ENCODE data around the gene CLTC.

Gene CLTC

DNA sequence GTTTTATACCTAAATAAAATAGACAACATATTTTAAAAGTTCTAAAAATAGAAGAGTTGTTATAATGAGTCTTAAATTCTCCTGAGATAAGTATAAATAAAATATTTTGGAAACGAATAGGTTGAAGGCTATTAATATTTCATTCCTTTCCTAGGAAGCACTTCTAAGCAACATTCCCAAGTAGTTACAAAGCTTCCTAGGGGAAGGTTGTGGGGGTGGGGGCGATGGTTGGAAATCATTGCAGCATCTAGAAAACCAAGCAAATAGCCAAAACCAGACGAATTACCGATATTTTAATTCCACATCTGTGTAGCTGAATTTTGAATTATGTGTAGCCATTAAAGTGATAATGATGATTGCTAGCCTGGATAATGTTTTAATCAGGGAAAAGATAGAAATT is 60.6 kb downstream of the CLTC start:
- ATAC-seq = no peak
- H3K27ac Mint-ChIP-seq = no peak overlapping the region
- no peak for DNase-seq
- H3K4me3 Mint-ChIP-seq = no peak overlapping the region
- H3K9me3 Mint-ChIP-seq = no peaks in the 10 kb centered on the region
- peaks cover 2% of the 10 kb centered on the region for H3K4me1 Mint-ChIP-seq
- H3K27me3 Mint-ChIP-seq = no peaks in the 10 kb centered on the region
- H3K36me3 Mint-ChIP-seq (ENCODE audit: low read depth) = peaks cover 65% of the 10 kb centered on the region

DNA sequence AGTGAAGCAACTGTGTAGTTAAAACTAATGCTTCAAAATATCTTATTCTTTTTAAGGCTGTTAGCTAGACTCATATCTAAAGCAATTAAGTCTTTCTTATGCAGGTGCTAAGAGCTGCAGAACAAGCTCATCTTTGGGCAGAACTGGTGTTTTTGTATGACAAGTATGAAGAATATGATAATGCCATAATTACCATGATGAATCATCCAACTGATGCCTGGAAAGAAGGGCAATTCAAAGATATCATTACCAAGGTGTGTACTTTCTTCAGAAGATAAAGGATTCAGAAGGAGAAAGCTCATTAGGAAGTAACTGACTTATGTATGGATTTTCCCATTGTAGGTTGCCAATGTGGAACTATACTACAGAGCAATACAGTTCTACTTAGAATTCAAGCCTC is 63.6 kb downstream of the CLTC start:
- no peaks in the 10 kb centered on the region for H3K9me3 Mint-ChIP-seq
- ATAC-seq (no peak), DNase-seq (no peak)
- peaks cover 67% of the 10 kb centered on the region for H3K36me3 Mint-ChIP-seq (ENCODE audit: low read depth)
- H3K27me3 Mint-ChIP-seq = no peaks in the 10 kb centered on the region
- H3K27ac Mint-ChIP-seq = no peak overlapping the region
- H3K4me1 Mint-ChIP-seq = peaks cover 9% of the 10 kb centered on the region
- no peak overlapping the region for H3K4me3 Mint-ChIP-seq

DNA sequence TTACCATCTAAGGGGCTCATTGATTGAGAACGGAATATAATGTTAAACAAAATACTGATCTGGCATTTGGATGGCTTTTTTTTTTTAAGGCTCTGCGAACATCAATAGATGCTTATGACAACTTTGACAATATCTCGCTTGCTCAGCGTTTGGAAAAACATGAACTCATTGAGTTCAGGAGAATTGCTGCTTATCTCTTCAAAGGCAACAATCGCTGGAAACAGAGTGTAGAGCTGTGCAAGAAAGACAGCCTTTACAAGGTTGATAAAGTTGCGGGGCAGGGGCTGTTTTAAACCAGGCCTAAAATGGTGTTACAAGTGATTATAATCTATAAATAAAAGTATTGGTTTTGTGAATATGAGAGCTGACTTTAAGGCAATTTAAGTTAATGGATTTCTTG is 65.3 kb downstream of the CLTC start:
- peaks cover 9% of the 10 kb centered on the region for H3K4me1 Mint-ChIP-seq
- H3K9me3 Mint-ChIP-seq = no peaks in the 10 kb centered on the region
- no peaks in the 10 kb centered on the region for H3K27me3 Mint-ChIP-seq
- ATAC-seq = no peak
- no peak overlapping the region for H3K27ac Mint-ChIP-seq
- H3K4me3 Mint-ChIP-seq = no peak overlapping the region
- peaks cover 68% of the 10 kb centered on the region for H3K36me3 Mint-ChIP-seq (ENCODE audit: low read depth)
- DNase-seq = no peak

DNA sequence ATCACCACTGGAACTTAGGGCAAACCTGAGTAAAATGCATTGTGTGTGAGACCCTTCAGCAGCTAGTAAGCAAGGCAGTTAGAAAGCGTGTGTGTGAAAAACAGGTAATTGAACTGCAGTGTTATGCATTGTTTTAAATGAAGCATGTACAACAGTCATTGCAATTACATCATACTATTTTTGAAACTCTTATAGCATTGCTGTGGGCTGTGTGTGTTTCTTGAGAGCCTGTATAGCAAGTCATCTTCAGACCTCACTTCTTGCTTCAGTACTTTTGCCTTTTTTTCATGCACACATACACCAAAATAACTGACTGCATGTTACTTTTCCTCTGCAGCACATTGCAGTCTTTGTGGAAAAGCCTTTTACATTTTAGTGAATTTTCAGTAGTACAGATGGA is 68.3 kb downstream of the CLTC start:
- DNase-seq (no peak), ATAC-seq (no peak)
- Mint-ChIP-seq H3K27ac (peak overlapping the region; percentile 59), H3K36me3 (ENCODE audit: low read depth) (peaks cover 65% of the 10 kb centered on the region), H3K27me3 (no peaks in the 10 kb centered on the region), H3K4me1 (peaks cover 12% of the 10 kb centered on the region), H3K9me3 (no peaks in the 10 kb centered on the region), H3K4me3 (no peak overlapping the region)

DNA sequence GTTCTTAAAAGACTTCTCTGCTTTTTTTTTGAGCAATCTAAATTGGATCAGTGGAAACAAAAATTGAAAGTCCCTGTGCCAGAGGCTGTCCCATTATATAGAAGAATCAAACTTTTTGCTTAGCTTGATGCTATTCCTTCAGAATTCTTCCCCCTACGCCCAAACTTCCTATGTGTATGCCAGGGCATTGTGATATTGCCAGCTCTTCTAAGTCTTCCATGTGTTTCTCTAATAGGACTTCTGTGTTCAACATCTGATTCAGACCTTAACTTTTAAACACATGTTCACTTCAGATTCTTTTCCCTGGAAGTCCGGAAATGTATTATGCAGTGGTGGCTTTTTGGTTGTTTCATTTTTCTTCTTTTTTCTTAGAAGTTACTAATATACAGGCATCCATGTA is 68.8 kb downstream of the CLTC start:
- no peak overlapping the region for H3K4me3 Mint-ChIP-seq
- no peak for DNase-seq
- no peaks in the 10 kb centered on the region for H3K9me3 Mint-ChIP-seq
- no peak for ATAC-seq
- peaks cover 60% of the 10 kb centered on the region for H3K36me3 Mint-ChIP-seq (ENCODE audit: low read depth)
- no peaks in the 10 kb centered on the region for H3K27me3 Mint-ChIP-seq
- peak overlapping the region; percentile 59 for H3K27ac Mint-ChIP-seq
- peaks cover 10% of the 10 kb centered on the region for H3K4me1 Mint-ChIP-seq

DNA sequence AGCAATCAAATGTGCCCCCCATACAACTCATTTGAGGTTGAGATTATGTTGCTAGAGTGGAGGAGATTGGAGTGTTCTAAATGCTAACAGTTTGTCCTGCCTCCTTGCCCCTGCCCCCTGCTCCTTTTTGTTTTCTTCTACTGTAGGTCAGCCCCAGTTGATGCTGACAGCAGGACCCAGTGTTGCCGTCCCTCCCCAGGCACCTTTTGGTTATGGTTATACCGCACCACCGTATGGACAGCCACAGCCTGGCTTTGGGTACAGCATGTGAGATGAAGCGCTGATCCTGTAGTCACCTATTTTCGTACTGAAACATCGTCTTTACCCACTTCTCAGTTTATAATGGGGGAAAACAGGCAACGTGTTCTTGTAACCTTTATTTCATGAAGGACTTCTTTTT is 73.9 kb downstream of the CLTC start:
- H3K4me1 Mint-ChIP-seq = peaks cover 21% of the 10 kb centered on the region
- H3K4me3 Mint-ChIP-seq = no peak overlapping the region
- H3K9me3 Mint-ChIP-seq = no peaks in the 10 kb centered on the region
- no peak for DNase-seq
- H3K36me3 Mint-ChIP-seq (ENCODE audit: low read depth) = peaks cover 70% of the 10 kb centered on the region
- no peak overlapping the region for H3K27ac Mint-ChIP-seq
- no peaks in the 10 kb centered on the region for H3K27me3 Mint-ChIP-seq
- no peak for ATAC-seq

DNA sequence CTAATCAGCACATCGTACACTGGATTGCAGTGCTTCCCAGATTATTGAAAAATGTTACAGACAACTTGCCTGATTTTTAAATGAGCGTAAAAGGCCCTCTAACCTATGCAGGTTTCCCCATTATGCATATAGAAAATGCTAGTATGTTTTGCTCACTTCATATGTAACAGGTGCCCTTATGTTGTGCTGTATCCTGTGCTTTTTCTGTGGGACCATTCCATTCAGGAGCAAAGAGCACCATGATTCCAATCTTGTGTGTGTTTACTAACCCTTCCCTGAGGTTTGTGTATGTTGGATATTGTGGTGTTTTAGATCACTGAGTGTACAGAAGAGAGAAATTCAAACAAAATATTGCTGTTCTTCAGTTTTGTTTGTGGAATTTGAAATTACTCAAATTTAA is 74.6 kb downstream of the CLTC start:
- Mint-ChIP-seq H3K9me3 (no peaks in the 10 kb centered on the region), H3K4me1 (peaks cover 28% of the 10 kb centered on the region), H3K36me3 (ENCODE audit: low read depth) (peaks cover 73% of the 10 kb centered on the region), H3K27ac (peak overlapping the region; percentile 2), H3K4me3 (no peak overlapping the region), H3K27me3 (no peaks in the 10 kb centered on the region)
- no peak for ATAC-seq
- DNase-seq = no peak

DNA sequence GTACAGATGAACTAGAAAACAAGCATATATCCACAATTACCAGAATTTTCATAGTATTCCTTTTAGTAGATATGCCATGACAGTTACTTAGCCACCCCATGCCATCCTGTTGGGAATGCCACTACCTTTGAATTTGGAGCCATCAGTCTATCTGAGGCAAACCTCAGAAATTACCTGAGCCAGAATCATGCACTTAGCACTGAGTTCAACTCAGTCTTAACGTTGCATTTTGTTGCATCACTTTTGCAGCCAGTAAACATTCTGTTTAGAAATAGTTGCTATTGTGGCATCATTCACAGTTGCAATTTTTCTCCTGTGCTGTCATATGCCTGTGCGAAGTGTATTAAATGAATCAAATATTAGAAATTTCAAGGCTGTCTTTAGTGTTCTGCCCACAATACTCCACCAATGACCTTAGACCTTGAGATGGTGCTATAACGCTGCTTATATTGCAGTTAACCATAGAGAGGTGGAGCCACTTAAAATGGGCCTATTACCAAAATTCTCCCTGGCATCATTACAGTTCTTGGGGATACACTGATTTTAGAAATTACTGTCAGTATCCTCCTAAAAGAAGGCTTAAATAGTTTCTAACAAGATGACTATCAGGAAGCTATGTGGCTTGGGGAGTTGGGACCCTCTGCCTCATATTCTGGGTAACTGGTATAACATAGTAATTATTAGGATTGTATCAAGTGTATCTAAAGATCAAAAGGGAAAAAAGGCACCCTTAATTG is 76.4 kb downstream of the CLTC start:
- no peaks in the 10 kb centered on the region for H3K27me3 Mint-ChIP-seq
- ATAC-seq = no peak
- H3K9me3 Mint-ChIP-seq = no peaks in the 10 kb centered on the region
- peak overlapping the region; percentile 27 for H3K27ac Mint-ChIP-seq
- H3K4me3 Mint-ChIP-seq = no peak overlapping the region
- peaks cover 44% of the 10 kb centered on the region for H3K4me1 Mint-ChIP-seq
- no peak for DNase-seq
- peaks cover 70% of the 10 kb centered on the region for H3K36me3 Mint-ChIP-seq (ENCODE audit: low read depth)

DNA sequence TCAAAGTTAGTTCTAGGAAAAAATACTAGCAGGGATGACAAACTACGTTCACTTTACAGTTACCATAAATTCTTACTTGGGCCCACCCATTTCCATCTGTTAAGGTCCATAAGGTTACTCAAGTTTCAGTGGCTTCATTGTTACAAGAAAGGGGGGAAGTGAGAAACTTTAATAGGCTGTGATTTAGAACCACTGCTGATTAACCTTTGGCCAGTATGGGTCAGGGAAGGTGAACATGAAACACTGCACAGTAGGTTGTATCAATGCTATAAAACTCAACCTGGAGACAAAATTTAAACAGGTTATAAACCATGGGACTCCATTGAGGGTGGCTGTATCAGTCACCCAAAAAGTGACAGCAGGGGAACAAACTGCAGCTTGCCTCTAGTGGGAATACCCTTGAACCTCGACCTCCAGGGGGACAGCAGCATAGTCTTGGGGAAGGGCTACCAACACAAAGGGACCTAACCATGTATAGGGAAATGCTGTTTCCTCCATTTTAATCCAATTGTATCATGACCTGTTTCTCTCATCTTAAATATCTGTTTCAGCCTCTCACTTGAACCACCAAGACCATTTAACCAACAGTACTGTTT is 77.1 kb downstream of the CLTC start:
- Mint-ChIP-seq H3K36me3 (ENCODE audit: low read depth) (peaks cover 67% of the 10 kb centered on the region), H3K4me1 (peaks cover 46% of the 10 kb centered on the region), H3K4me3 (no peak overlapping the region)

DNA sequence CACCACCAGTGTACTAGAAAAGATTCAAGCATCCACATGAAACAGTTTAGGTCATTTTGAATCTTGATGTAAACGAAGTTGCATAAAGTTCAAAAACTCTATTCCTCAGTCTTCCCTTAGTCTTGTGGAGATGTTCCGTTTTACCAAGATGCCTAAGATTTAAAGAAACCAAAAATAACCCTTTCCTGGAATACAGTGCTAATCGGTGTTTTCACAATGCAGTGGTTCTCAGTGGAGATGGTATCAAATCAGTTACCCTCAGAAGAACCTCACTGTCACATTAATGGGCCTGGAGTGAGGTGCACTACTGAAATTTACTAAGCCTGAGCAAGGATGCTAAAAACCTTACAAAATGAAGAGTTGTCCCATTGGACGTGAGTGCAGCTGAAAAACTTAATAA is 78.4 kb downstream of the CLTC start:
- H3K27ac Mint-ChIP-seq = peak overlapping the region; percentile 44
- DNase-seq (no peak), ATAC-seq (no peak)
- H3K27me3 Mint-ChIP-seq = no peaks in the 10 kb centered on the region
- H3K36me3 Mint-ChIP-seq (ENCODE audit: low read depth) = peaks cover 75% of the 10 kb centered on the region
- H3K4me3 Mint-ChIP-seq = no peak overlapping the region
- peaks cover 52% of the 10 kb centered on the region for H3K4me1 Mint-ChIP-seq
- no peaks in the 10 kb centered on the region for H3K9me3 Mint-ChIP-seq

More for the DNA sequence above, 77.1 kb downstream of the CLTC start:
- DNase-seq = no peak
- ATAC-seq = no peak
- H3K27ac Mint-ChIP-seq = peak overlapping the region; percentile 46
- no peaks in the 10 kb centered on the region for H3K27me3 Mint-ChIP-seq
- H3K9me3 Mint-ChIP-seq = no peaks in the 10 kb centered on the region

DNA sequence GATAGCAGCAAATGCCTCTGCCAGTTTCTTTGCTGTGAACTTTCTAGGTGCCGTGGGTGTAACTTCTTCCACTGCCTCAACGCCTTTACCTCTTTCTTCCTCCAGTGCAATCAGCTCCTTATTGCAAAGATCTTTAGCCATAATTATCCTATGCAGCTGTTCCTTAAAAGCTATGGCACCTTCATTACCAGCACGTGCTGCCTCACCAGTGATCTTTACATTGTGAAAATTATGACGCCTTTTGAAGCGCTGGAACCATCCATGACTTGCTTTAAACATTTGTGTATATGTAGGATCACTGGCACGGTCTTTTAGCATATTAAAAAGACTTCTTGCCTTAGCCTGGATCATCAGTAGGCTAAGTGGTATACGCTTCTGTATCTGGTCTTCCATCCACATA is 79.5 kb downstream of the CLTC start:
- H3K36me3 Mint-ChIP-seq (ENCODE audit: low read depth) = peaks cover 80% of the 10 kb centered on the region
- peaks cover 63% of the 10 kb centered on the region for H3K4me1 Mint-ChIP-seq
- peak overlapping the region; percentile 44 for H3K27ac Mint-ChIP-seq

DNA sequence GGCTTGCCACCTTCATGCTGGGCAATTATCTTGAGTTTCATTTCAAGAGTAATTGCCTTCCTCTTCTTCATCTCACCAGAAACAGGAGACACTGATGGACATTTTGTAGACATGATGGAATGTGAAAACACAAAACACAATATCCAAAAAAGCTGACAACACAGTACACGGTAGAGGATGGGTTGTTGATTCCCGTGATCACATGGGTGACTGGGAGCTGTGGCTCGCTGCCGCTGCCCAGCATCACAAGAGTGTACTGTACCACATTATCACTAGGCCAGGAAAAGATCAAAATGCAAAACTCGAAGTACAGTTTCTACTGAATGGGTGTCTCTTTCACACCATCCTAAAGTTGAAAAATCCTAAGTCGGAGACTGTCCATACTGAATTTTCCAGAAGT is 80.1 kb downstream of the CLTC start:
- Mint-ChIP-seq H3K9me3 (no peaks in the 10 kb centered on the region), H3K27ac (no peak overlapping the region), H3K36me3 (ENCODE audit: low read depth) (peaks cover 79% of the 10 kb centered on the region), H3K27me3 (no peaks in the 10 kb centered on the region), H3K4me3 (no peak overlapping the region), H3K4me1 (peaks cover 69% of the 10 kb centered on the region)
- no peak for DNase-seq
- no peak for ATAC-seq

More for the DNA sequence above, 79.5 kb downstream of the CLTC start:
- Mint-ChIP-seq H3K9me3 (no peaks in the 10 kb centered on the region), H3K27me3 (no peaks in the 10 kb centered on the region), H3K4me3 (peak overlapping the region; percentile 19)
- DNase-seq (no peak), ATAC-seq (no peak)

DNA sequence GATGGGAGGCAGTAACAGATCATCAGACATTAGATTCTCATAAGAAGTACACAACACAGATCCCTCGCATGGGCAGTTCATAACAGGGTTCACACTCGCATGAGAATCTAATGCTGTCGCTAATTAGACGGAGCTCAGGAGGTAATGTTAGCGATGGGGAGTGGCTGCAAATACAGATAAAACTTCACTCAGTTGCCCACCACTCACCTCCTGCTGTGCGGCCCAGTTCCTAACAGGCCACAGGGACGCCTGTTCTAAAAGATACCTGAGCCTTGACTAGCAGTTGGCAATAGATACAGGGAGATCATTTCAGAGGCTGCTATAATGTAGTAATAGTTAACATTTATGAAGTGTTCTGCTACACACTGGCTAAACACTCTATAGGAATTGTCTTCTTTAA is 82.6 kb downstream of the CLTC start:
- no peaks in the 10 kb centered on the region for H3K27me3 Mint-ChIP-seq
- peaks cover 78% of the 10 kb centered on the region for H3K4me1 Mint-ChIP-seq
- H3K9me3 Mint-ChIP-seq = no peaks in the 10 kb centered on the region
- no peak overlapping the region for H3K27ac Mint-ChIP-seq
- DNase-seq (no peak), ATAC-seq (no peak)
- H3K4me3 Mint-ChIP-seq = no peak overlapping the region
- peaks cover 80% of the 10 kb centered on the region for H3K36me3 Mint-ChIP-seq (ENCODE audit: low read depth)

DNA sequence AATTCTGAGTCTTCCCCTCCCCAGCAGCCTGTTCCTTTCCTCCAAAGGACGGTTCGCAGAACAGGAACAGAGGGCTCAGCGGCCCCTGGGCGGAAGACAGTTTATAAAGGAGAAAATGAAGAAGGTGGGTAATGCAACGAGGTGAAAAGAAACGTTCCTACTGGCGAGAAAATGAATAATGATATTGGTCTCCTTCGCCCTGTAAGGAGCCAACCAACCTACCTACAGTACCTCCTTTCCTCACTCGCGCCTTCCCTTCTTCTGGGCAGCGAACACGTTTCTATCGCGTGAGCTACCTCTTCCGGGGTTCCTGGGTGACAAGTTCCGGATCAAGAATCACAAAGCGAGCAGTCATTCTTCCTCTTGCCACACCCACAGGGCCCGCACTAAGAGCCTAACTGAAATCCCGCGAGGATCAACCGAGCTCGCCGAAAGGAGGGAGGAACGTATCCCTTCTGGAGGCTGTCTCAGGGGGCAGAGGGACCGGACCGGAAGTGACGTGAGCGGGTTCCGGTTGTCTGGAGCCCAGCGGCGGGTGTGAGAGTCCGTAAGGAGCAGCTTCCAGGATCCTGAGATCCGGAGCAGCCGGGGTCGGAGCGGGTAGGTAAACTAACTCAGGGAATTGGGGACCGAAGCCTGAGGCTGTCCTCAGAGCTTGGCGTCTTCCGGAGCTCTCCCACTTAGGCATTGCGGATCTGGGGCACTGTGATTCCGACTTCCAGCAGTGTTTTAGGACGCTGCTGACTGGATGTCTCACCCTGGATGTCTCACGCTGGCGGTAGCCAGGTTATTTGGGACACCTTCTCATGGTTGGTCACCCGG is 87.7 kb downstream of the CLTC start, which contains the start of the genes PTRH2 and VMP1:
Gene PTRH2, minus strand, starts transcription at position 282 of the 822 bp plus-strand sequence. CDS start 9,452 bp downstream, outside the sequence.
Gene VMP1, plus strand, starts transcription at position 506 of the 822 bp plus-strand sequence. CDS start 23,793 bp downstream, outside the sequence.
- ATAC-seq = peak; percentile 99
- H3K36me3 Mint-ChIP-seq (ENCODE audit: low read depth) = peaks cover 43% of the 10 kb centered on the region
- DNase-seq = peak; percentile 94
- H3K4me3 Mint-ChIP-seq = peak within 1 kb of the TSS; percentile 99
- no peaks in the 10 kb centered on the region for H3K27me3 Mint-ChIP-seq
- peaks cover 61% of the 10 kb centered on the region for H3K4me1 Mint-ChIP-seq
- no peaks in the 10 kb centered on the region for H3K9me3 Mint-ChIP-seq
- H3K27ac Mint-ChIP-seq = peak within 1 kb of the TSS; percentile 95

Measured in activated naive CD8-positive, alpha-beta T cell treated with anti-CD3 and anti-CD28 coated beads, Interleukin-2, amount 50 U/mL, for 24 hours (primary cell).